ENCODE measurements around the gene GSTM3.
"Not testable (repeated sequence)": the region's sequence is repeated elsewhere in the genome, so short reads cannot be mapped to it uniquely, and the experiment has no call there.

The GSTM3 gene

DNA sequence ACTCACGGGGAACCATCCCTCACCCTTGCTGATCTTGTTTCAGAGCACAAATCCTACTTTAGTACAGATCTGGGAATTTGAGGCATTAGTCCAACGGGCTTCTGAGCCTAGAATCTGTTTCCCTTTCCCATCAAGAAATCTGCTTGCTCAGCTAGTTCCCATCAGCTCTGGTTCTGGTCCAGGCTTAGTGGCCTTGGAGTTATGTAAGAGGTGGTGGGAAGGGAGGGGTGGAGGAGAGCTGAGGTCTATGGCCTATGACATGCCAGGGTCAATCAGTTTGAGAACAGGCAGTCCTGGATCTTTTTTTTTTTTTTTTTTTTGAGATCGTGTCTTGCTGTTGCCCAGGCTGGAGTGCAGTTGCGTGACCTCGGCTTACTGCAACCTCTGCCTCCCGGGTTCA is 49.1 kb downstream of the GSTM3 start:
- no peak for DNase-seq

- no peak for DNase-seq
These were observed 50.9 kb downstream of the GSTM3 start for GRCh38 chr1:109689844-109690405.

DNA sequence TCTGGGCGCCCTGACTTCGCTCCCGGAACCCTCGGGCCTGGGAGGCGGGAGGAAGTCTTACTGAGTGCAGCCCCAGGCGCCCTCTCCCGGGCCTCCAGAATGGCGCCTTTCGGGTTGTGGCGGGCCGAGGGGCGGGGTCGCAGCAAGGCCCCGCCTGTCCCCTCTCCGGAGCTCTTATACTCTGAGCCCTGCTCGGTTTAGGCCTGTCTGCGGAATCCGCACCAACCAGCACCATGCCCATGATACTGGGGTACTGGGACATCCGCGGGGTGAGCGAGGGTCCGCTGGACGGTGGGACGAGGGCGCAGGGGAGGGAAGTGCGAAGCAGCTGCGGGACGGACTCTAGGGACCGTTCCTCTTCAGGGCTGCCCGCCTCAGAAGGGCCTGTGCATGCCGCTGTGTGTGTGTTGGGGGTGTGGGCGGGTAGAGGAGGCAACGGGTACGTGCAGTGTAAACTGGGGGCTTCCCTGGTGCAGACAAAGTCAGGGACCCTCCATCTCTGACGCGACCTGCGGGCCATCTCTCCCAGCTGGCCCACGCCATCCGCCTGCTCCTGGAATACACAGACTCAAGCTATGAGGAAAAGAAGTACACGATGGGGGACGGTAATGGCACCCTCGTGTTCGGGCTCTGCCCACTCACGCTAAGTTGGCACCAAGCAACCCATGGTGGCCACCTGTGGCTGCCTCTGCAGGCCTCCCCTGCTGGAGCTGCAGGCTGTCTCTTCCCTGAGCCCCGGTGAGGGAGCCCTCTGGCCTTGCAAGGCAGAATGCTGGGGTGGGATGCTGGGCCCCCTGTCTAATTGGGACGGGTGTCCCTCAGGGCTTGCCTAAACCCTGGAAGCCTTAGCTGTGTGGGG is 53.0 kb downstream of the GSTM3 start, which contains the start of gene GSTM1:
Gene GSTM1, plus strand, starts transcription at position 177 of the 859 bp plus-strand sequence. Its CDS starts 57 bp downstream, at position 234.
- DNase-seq = peak; percentile 66

DNA sequence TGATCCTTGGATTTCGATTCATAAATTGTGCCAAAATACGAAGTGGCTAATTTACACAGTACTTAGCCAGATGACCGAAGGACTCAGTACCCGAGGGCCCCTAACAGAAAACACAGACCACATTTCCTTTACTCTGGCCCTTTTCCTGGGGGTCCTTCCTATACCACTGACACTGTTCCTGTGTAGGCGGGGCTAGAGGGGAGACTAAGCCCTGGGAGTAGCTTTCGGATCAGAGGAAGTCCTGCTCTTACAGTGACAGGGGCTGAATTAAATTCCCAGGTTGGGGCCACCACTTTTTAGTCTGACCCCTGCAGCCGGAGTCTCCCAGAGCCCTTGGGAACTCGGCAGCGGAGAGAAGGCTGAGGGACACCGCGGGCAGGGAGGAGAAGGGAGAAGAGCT is 53.7 kb downstream of the GSTM3 start:
- not testable (repeated sequence) for DNase-seq

GRCh38 chr1:109685890-109686289 is 54.9 kb downstream of the GSTM3 start:
- DNase-seq = not testable (repeated sequence)

GRCh38 chr1:109685399-109685798 is 55.4 kb downstream of the GSTM3 start:
- not testable (repeated sequence) for DNase-seq

GRCh38 chr1:109684777-109685176 is 56.1 kb downstream of the GSTM3 start:
- not testable (repeated sequence) for DNase-seq
